GM19025 (cell line): ENCODE results near the gene TNFRSF1B.

Source experiments
- ATAC-seq: cut with Tn5 transposase; IDR thresholded peaks from one replicate; pipeline ENCODE4 v1.9.1; 2021; ENCODE audit warnings: mild to moderate bottlenecking, low read depth, moderate library complexity; ENCODE audit not compliant: unreplicated experiment

The TNFRSF1B gene

DNA sequence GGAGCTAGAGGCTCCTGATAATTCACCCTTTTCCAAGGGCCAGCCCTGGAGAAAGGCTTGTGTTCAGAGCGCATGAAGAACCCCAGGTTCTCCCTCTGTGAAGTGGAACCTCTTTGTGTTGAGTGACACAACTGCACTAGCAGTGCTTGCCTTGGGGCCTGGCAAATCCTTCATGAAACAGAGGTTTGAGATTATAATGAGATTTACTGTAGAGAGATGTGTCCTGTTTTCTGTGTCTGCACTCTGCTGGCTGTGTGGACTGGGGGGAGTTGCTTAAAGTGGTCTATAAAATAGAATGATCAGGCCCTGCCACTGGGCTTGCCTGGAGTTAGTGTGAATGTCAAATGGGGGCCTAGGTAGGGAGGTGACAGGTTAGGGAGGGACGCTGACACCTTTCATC, 11.5 kb upstream of the TNFRSF1B start:
- ATAC-seq: no peak

DNA sequence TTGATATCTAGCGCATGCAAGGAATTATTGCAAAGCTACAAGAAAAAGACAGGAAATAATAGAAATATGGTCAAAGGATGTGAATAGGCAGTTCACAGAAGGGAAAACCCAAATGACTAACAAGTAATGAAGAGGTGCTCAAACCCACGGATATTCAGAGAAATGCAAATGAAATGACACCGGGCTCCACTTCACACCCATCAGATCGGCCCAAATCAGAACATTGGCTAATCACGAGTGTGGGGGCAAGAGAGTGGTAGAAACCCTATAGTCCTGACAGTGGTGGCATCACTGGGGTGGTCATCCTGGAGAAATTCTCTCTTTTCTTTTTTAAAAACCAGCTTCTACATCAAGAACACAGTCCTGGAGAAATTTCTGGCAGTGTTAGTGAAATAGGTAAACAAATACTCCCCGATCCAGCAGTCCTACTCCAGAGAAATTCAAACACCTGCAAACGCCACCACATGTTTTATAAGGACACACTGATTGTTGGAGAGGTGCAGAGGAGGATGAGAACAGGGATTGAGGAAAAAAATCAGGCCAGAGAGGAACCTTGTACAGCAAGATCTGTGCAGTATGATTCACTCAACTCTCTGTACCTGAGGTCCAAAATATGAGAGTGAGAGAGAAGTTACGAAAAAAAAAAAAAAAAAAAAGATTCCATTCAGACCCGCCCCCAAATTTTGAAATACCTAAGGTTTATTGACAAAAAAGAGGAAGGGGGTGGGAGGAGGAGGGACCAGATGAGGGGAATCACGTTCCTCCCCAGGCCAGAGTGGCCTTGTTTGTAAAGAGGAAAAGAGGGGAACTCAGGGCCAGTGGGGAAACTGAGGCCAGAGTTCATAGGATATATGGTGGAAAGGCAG, 9.2 kb upstream of the TNFRSF1B start:
- ATAC-seq: no peak

GRCh38 chr1:12158357-12159092, 8.3 kb upstream of the TNFRSF1B start:
- ATAC-seq: no peak

- ATAC-seq: no peak
Observed at GRCh38 chr1:12159816-12160215, 7.0 kb upstream of the TNFRSF1B start.

DNA sequence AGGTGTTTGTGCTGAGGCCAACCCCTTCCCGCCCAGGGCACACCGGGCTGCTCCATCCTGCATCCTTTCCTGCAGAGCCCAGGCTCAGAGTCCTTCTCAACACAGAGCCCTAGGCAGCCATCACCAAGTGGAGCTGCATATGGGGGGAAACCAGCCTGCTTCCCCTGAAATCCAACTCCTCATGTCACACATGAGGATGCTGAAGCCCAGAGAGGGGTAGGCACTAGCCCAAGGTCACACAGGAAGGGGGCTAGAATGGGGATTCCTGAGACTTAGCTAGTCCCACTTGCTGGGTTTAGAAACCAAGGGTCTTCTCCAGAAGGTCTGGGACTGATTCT, 5.5 kb upstream of the TNFRSF1B start:
- no peak for ATAC-seq

DNA sequence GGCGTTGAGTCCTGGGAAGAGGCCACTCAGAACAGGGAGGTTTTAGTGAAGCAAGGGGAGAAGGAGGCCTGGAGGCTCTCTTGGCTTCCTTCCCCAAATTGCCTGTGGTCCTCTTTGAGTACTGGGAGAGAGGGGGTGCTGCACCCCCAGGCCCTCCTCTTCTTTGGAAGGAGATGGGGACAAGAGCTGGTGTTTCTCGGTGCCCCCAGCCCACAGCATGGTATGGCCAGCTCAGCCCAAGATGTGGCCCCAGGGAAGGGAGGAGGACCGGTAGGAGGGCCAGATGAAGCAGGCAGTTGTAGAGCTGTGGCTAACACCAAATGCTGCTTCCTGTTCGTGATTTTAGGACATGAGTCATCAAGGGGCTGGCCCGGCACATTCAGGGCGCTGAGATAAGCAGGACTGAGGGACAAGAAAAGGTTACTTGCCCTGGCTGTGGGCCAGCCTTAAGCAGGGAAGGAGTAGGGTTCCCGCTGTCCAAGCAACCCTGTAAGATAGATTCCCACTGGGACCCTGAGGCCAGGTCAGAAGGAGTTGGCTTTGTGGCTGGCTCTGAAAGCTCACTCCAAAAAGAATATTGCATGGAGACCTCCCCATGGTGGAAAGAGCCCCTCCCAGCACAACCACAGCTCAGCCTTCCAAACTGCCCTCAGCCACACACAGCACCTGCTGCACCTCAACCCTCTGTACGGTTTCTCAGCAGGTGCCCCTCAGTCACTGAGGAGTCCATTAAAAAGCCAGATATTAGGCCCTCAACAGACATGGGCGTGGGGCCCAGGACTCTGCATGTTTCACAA, 4.9 kb upstream of the TNFRSF1B start:
- ATAC-seq: peak; percentile 77

DNA sequence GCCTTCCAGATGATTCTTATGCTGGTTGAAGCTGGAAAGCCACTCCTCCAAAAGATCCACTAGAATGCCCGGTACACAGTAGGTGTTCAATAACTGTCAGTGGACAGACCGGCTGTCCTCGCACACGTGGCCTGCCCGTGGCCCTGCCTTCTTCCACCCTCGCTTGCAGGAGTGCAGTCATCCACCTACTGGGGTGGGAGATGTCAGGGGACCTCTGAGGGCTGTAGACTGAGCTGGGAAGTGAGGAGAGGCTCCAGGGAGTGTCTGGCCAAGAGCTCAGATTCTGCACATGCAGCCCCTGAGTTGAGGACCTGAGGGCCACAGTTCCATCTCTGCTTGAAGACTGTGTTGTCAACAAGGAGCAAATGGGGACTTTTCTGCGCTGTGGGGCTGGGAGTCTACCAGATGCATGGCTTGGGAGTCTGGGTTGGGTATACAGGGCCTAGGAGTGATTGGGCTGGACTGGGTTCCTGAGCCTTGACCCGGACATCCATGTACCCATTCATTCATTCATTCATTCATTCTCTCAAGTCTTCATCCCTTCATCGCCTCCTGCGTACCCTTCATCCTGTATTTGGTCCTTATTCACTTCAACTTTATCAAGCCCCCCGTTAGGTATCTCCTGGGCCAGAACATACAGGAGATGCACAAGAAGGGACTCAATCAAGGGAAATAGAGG, 4.2 kb upstream of the TNFRSF1B start:
- ATAC-seq: no peak

DNA sequence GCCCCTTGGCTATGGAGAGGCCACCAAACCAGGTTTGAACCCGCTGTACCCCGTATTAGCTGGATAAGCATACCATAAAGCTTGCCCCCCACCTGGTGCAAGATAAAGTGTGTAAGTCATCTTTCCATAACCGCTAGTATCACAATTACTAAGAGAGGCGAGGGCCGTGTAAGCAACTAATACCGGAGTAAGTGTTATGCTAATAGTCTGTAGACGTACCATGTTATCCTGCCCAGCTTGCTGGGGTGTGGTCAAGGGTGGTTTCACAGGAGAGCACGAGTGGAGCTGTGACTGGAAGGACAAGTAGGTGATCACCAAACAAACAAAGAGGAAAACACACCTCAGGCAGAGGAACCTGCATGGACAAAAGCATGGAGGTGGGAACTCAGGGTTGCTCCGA, 3.6 kb upstream of the TNFRSF1B start:
- no peak for ATAC-seq

GRCh38 chr1:12164210-12164609, 2.6 kb upstream of the TNFRSF1B start:
- ATAC-seq: no peak

DNA sequence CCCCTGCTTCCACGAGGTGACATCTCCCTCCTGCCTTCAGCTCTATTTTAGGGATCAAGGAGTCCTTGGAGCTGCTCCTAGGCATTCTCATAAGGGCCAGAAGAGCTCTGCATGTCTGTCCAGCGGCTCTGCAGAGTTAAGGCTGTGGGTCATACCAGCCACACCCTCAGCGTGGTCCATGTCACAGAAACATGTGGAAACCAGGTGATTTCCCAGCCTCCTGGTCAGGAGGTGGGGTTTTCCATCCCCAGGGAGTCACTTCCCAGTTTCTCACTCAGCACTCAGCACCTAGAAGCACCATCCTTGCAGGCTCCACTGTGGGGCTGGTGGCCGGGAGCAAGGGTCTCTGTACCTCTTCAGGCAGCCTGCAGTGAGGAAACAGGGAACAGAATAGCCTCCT, 1.4 kb upstream of the TNFRSF1B start:
- no peak for ATAC-seq

- ATAC-seq: peak; percentile 15
Observed at GRCh38 chr1:12167493-12168429, 970 bp downstream of the TNFRSF1B start.

DNA sequence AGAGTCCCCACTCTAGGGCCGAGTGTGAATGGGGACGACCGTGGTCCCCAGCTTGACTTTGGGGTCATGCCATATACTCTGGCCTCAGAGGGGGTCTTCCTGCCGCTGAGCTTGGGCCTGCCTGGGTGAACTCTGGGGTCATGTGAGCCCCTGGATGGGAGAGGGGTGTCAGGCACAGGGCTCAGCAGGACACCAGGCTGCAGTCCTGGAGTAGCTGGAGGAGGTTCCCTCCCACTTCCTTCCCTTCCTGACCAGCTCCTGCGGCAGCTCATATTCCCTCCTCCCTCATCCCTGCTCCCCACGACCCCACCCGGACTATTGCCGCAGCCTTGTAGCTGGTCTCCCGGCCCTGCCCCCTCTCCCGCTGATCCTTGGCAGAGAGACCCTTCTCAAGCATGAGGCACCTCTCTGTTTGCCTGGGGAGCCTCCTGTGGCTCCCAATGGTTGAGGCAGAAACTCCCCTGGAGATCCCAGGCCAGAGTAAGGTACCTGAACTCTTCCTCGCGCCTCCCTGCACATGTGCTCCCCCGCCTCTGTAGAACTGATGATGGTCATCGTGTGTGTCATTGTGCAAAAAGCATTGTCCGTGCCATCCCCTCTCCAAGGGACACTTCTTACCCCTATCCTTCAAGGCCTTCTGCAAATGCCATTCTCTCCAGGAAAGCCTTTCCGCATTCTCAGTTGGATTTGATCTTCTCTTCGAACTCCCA, 1.8 kb downstream of the TNFRSF1B start:
- no peak for ATAC-seq

GRCh38 chr1:12169442-12170135, 2.8 kb downstream of the TNFRSF1B start:
- ATAC-seq: no peak

GRCh38 chr1:12170263-12170671, 3.5 kb downstream of the TNFRSF1B start:
- ATAC-seq: no peak

DNA sequence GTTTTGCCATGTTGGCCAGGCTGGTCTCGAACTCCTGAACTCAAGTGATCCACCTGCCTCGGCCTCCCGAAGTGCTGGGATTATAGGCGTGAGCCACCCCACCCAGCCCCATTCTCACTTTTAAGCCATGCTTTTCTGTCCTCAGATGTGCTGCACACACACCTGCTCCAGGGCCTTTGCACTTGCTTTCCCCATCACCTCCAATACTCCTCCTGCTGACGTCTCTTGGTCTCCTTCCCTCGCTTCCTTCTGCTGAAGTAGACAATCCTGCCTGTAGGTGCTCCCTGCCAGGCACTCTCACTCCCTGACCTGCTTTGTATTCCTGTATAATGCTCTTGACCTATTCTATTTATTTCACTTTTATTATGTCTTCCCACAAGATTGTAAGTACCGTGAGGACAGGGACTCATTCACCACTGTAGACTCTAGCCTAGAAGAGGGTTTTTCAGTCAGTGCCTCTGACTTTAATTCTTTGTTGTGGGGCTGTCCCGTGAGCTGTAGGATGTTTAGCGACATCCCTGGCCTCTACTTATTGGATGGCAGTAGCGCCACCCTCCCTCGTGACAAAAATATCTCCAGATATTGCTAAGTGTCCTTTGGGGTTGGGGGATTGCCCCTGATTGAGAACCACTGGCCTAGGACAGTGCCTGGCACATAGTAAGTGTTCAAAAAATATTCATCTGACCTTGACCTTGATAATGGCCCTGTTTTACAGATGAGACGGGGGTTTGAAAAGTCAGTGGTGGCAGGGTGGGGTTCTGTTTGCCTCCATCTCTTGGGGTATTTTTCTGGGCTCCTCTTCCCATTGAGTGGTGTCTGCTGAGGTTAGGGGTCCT, 4.6 kb downstream of the TNFRSF1B start:
- ATAC-seq: no peak

- no peak for ATAC-seq
Observed at GRCh38 chr1:12172042-12172851, 5.5 kb downstream of the TNFRSF1B start.
